ENCODE measurements around the gene IGF2BP2.

- no peak for TF ChIP-seq EZH2 (IDR thresholded peaks at IDR 0.05; ENCODE audit: borderline replicate concordance, insufficient read depth, low read depth, low read length, poor library complexity, severe bottlenecking)
- no peak for TF ChIP-seq CTCF (IDR thresholded peaks at IDR 0.05)
Measured at GRCh38 chr3:185818267-185818875, 6.5 kb downstream of the IGF2BP2 start.
